Keratinocyte (primary cell): Measurements from ENCODE around the gene USP53. TPM values are rescaled to one million over a fixed set of nuclear protein-coding genes. Genes with fewer than 3 reads are reported as not detected.

Experiments used
- DNase-seq: peaks from one replicate; pipeline ENCODE4 v3.0.0-alpha.2; 2011; ENCODE audit warnings: low read depth, missing footprints, low spot score
- FAIRE-seq: peaks from 2 replicates; lab custom pipeline; 2011; peaks lifted over from hg19 to GRCh38; lab: Jason Lieb, UNC
- H2AFZ ChIP-seq: 2 replicates; pipeline ENCODE4 v1.6.0; 2012; ENCODE audit warnings: low read length, control low read depth, inconsistent platforms; ENCODE audit not compliant: control insufficient read depth
- H3K27ac ChIP-seq: 2 replicates; pipeline ENCODE4 v1.5.1; 2011; ENCODE audit warnings: low read length; ENCODE audit not compliant: control insufficient read depth, insufficient read depth
- H3K27me3 ChIP-seq: 3 replicates; pipeline ENCODE4 v1.6.0; 2011; ENCODE audit warnings: low read length; ENCODE audit not compliant: control insufficient read depth, insufficient read depth; ENCODE audit errors: extremely low read depth
- H3K36me3 ChIP-seq, 2 experiments: 2 replicates in 1 of 2; 3 replicates in 1 of 2; pipeline ENCODE4 v1.5.1; 2011; ENCODE audit warnings: low read length in 2 of 2, mild to moderate bottlenecking in 1 of 2; ENCODE audit not compliant: control insufficient read depth in 2 of 2, insufficient read depth in 2 of 2; ENCODE audit errors: extremely low read depth in 1 of 2
- H3K4me1 ChIP-seq: 3 replicates; pipeline ENCODE4 v1.5.1; 2011; ENCODE audit warnings: low read length; ENCODE audit not compliant: control insufficient read depth, insufficient read depth; ENCODE audit errors: extremely low read depth
- H3K4me2 ChIP-seq: 3 replicates; pipeline ENCODE4 v1.6.0; 2011; ENCODE audit warnings: low read depth, low read length; ENCODE audit not compliant: control insufficient read depth, insufficient read depth; ENCODE audit errors: extremely low read depth
- H3K4me3 ChIP-seq, 3 experiments: fragments of 200-600 bp in 1 of 3; sonication (generic) in 1 of 3; 2 replicates in 2 of 3; 3 replicates in 1 of 3; pipeline ENCODE4 v1.5.1; 2011 to 2016; ENCODE audit warnings: low read length in 3 of 3, mild to moderate bottlenecking in 3 of 3, control low read depth in 2 of 3, inconsistent platforms in 1 of 3, low read depth in 1 of 3, mixed read lengths in 1 of 3, mixed run types in 1 of 3, moderate library complexity in 1 of 3; ENCODE audit not compliant: control insufficient read depth in 2 of 3, insufficient read depth in 2 of 3; ENCODE audit errors: extremely low read depth in 1 of 3
- H3K79me2 ChIP-seq: 2 replicates; pipeline ENCODE4 v1.6.0; 2012; ENCODE audit warnings: low read length; ENCODE audit not compliant: control insufficient read depth, insufficient read depth
- H3K9ac ChIP-seq: 3 replicates; pipeline ENCODE4 v1.6.0; 2011; ENCODE audit warnings: low read length; ENCODE audit not compliant: control insufficient read depth, insufficient read depth; ENCODE audit errors: extremely low read depth
- H3K9me1 ChIP-seq: 3 replicates; pipeline ENCODE4 v1.6.0; 2011; ENCODE audit warnings: low read length; ENCODE audit not compliant: control insufficient read depth, insufficient read depth; ENCODE audit errors: extremely low read depth
- H3K9me3 ChIP-seq: 2 replicates; pipeline ENCODE4 v1.5.1; 2012; ENCODE audit warnings: low read depth, low read length; ENCODE audit not compliant: control insufficient read depth
- H4K20me1 ChIP-seq: 3 replicates; pipeline ENCODE4 v1.6.0; 2011; ENCODE audit warnings: low read length; ENCODE audit not compliant: control insufficient read depth, insufficient read depth; ENCODE audit errors: extremely low read depth
- EZH2 ChIP-seq: IDR thresholded peaks from one replicate; pipeline ENCODE4 v1.6.1; 2012; ENCODE audit warnings: inconsistent platforms, mild to moderate bottlenecking, low read length, moderate library complexity
- dilution Hi-C: fragments of 300-500 bp; cut with MboI; formaldehyde crosslinking; loops from one replicate; pipeline ENCODE4 v1.7.0; 2020; ENCODE audit warnings: low sequenced_read_pairs; ENCODE audit not compliant: extremely low pct_ligation_motif_present
- polyA plus RNA-seq, 5 experiments: library from polyadenylated mRNA; depleted of rRNA in 3 of 5; stranded (reverse) in 3 of 5; stranded (forward) in 1 of 5; unstranded in 1 of 5; fragments of >200 nt; gene quantifications; 1 replicate in 1 of 5; 2 replicates in 3 of 5; 3 replicates in 1 of 5; pipeline versions ENCODE4 v1.2.1 to v1.2.3, GENCODE V29; 2011 to 2012; ENCODE audit warnings: missing spikeins in 2 of 5, low read depth in 1 of 5, low replicate concordance in 1 of 5
- TF ChIP-seq, protein P1 (sequence below), 3 experiments: IDR thresholded peaks in 1 of 3; conservative IDR thresholded peaks in 1 of 3; optimal IDR thresholded peaks in 1 of 3; 2 replicates in 2 of 3; 3 replicates in 1 of 3; pipeline versions ENCODE3 to v1.5.1; 2011; ENCODE audit warnings: low read length in 3 of 3, mild to moderate bottlenecking in 3 of 3, moderate library complexity in 2 of 3, control low read depth in 1 of 3, inconsistent platforms in 1 of 3; ENCODE audit not compliant: insufficient read depth in 2 of 3; ENCODE audit errors: extremely low read depth in 1 of 3

The USP53 gene
- polyA plus RNA-seq, 1 donor (not counting 4 experiments of a cell fraction or from before 2014, with no cell fraction given), result 29.0 TPM

DNA sequence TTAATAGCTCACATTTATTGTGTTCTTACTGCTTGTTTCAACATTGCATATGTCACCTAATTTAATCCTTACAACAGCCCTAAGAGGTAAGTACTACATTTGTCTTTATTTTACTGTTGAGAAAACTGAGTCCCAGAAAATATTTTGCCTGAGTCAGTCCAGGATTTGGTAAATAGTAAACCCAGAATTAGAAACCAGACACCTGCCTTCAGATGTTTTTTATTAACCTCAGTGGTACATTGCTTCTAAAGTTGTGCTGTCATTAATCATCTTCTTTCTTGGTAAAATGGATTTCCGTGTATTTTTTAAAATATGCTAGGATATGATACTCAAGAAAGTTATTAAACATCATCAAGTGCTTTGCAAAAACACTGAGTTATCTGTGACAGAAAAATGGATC is 31.4 kb downstream of the USP53 start:
- FAIRE-seq (no peak), DNase-seq (no peak)
- Histone ChIP-seq H3K9me3 (no peaks in the 10 kb centered on the region), H3K4me3 (no peak overlapping the region), H2AFZ (no peak overlapping the region), H3K4me1 (no peaks in the 10 kb centered on the region), H3K4me2 (no peak overlapping the region), H3K27me3 (no peaks in the 10 kb centered on the region), H4K20me1 (no peaks in the 10 kb centered on the region), H3K79me2 (peaks cover 2% of the 10 kb centered on the region), H3K27ac (no peak overlapping the region), H3K9me1 (no peaks in the 10 kb centered on the region), H3K9ac (no peak overlapping the region), H3K36me3 (peaks cover 11 to 18% of the 10 kb centered on the region in 2 experiments)
- dilution Hi-C loops, result loop anchor here (25.0 kb wide), 1 partner anchor 257 kb away; no protein-coding TSS in a partner anchor
- TF ChIP-seq EZH2, result no peak
- TF ChIP-seq, protein P1, sequence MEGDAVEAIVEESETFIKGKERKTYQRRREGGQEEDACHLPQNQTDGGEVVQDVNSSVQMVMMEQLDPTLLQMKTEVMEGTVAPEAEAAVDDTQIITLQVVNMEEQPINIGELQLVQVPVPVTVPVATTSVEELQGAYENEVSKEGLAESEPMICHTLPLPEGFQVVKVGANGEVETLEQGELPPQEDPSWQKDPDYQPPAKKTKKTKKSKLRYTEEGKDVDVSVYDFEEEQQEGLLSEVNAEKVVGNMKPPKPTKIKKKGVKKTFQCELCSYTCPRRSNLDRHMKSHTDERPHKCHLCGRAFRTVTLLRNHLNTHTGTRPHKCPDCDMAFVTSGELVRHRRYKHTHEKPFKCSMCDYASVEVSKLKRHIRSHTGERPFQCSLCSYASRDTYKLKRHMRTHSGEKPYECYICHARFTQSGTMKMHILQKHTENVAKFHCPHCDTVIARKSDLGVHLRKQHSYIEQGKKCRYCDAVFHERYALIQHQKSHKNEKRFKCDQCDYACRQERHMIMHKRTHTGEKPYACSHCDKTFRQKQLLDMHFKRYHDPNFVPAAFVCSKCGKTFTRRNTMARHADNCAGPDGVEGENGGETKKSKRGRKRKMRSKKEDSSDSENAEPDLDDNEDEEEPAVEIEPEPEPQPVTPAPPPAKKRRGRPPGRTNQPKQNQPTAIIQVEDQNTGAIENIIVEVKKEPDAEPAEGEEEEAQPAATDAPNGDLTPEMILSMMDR (optimal IDR thresholded peaks at IDR 0.05 in 1 of 3, IDR thresholded peaks at IDR 0.05 in 1 of 3, conservative IDR thresholded peaks at IDR 0.05 in 1 of 3; ENCODE audit: extremely low read depth in 1 of 3, insufficient read depth in 2 of 3, low read length in 3 of 3), result no peak

DNA sequence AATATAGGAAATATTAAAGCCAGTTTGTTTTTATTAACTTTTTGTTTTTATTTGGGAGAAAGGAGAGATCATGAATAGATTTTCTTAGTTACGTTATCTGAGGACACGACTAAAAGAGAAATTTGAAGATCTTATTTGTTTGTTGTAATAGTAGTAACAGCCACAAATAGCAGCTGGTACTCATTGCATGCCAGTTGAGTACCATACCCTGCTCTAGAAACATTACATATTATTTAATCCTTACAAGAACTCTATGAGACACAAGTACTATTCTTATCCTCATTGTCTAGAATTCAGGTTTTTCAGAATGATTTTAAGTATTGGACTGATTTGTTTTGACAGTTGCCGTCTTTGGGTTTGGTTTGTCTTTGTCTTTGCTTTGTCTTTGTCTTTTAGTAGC is 31.8 kb downstream of the USP53 start:
- dilution Hi-C loops, result loop anchor here (25.0 kb wide), 1 partner anchor 257 kb away; no protein-coding TSS in a partner anchor
- H3K27ac ChIP-seq, result no peak overlapping the region
- H3K9ac ChIP-seq, result no peak overlapping the region
- no peak for TF ChIP-seq EZH2
- TF ChIP-seq, protein P1 (optimal IDR thresholded peaks at IDR 0.05 in 1 of 3, IDR thresholded peaks at IDR 0.05 in 1 of 3, conservative IDR thresholded peaks at IDR 0.05 in 1 of 3; ENCODE audit: extremely low read depth in 1 of 3, insufficient read depth in 2 of 3, low read length in 3 of 3), result no peak
- peaks cover 14 to 19% of the 10 kb centered on the region in 2 experiments for H3K36me3 ChIP-seq
- H3K9me3 ChIP-seq, result no peaks in the 10 kb centered on the region
- H3K9me1 ChIP-seq, result no peaks in the 10 kb centered on the region
- H3K4me3 ChIP-seq, result no peak overlapping the region
- no peak for DNase-seq
- no peak for FAIRE-seq
- no peaks in the 10 kb centered on the region for H3K27me3 ChIP-seq
- H2AFZ ChIP-seq, result no peak overlapping the region
- H3K4me1 ChIP-seq, result no peaks in the 10 kb centered on the region
- no peaks in the 10 kb centered on the region for H4K20me1 ChIP-seq
- H3K79me2 ChIP-seq, result peaks cover 2% of the 10 kb centered on the region
- H3K4me2 ChIP-seq, result no peak overlapping the region
